ENCODE data around the gene TENM4. TPM values are rescaled to one million over a fixed set of nuclear protein-coding genes. Genes with fewer than 3 reads are reported as not detected.

Gene TENM4
- polyA plus RNA-seq, 1 of the 3 experiments (the other 2 are of a cell fraction): 16.7 TPM

- Histone ChIP-seq H3K9ac (no peak overlapping the region), H3F3A (replicated peaks; ENCODE audit: insufficient read depth) (no peaks in the 10 kb centered on the region), H3K4me1 (ENCODE audit: control insufficient read depth in 1 of 2, insufficient read depth in 2 of 2, low read depth in 1 of 2, low read length in 1 of 2) (peaks cover 0 to 22% of the 10 kb centered on the region in 2 experiments; a peak in 1 of 4 replicates), H2AFZ (ENCODE audit: low read depth) (no peak overlapping the region), H3K36me3 (replicated peaks in 1 of 2; ENCODE audit: control insufficient read depth in 1 of 2, insufficient read depth in 2 of 2, low read length in 1 of 2) (peaks cover 0 to 2% of the 10 kb centered on the region in 2 experiments), H3K9me2 (no peaks in the 10 kb centered on the region), H3K27me3 (ENCODE audit: insufficient read depth) (no peaks in the 10 kb centered on the region), H4K20me1 (ENCODE audit: insufficient read depth) (no peaks in the 10 kb centered on the region), H3K79me2 (ENCODE audit: insufficient read depth) (no peaks in the 10 kb centered on the region), H3K27ac (ENCODE audit: low read depth in 2 of 2, low read length in 1 of 2) (no peak overlapping the region; a peak in 1 of 4 replicates), H3K4me2 (no peak overlapping the region), H3K4me3 (ENCODE audit: low read depth in 2 of 2, low read length in 1 of 2) (no peak overlapping the region), H3K9me3 (no peaks in the 10 kb centered on the region)
- 80% methylated on average over 12 of the region's 13 CpGs for WGBS (ENCODE audit: low lambda C conversion rate)
- ChIA-PET POLR2A (no interaction called here), CTCF (interaction anchor here (0.6 to 3.1 kb wide), 4 partner anchors 64 to 750 kb away, joined by 3 to 8 read pairs (median 6); no protein-coding TSS in a partner anchor)
- TF ChIP-seq CTCF (IDR thresholded peaks at IDR 0.05) (no peak), SIN3A (IDR thresholded peaks at IDR 0.05; ENCODE audit: borderline replicate concordance, low read depth, low read length) (no peak), RAD21 (IDR thresholded peaks at IDR 0.05; ENCODE audit: low read length) (no peak), TCF12 (IDR thresholded peaks at IDR 0.05) (no peak), MEF2A (IDR thresholded peaks at IDR 0.05; ENCODE audit: borderline replicate concordance, low read depth) (no peak), JUND (IDR thresholded peaks at IDR 0.05) (no peak), SMC3 (IDR thresholded peaks at IDR 0.05; ENCODE audit: low read depth, low read length) (no peak), GATA2 (CRISPR knock-in tag; IDR thresholded peaks at IDR 0.05) (no peak), MXI1 (IDR thresholded peaks at IDR 0.05; ENCODE audit: low read depth, low read length) (no peak), ELF1 (IDR thresholded peaks at IDR 0.05) (no peak)
- DNase-seq: no peak
Observed at GRCh38 chr11:78651136-78651775, 789.6 kb downstream of the TENM4 start.

- H3K27me3 ChIP-seq (ENCODE audit: insufficient read depth): no peaks in the 10 kb centered on the region
- no peaks in the 10 kb centered on the region for H3K9me3 ChIP-seq
- ChIA-PET POLR2A (no interaction called here), CTCF (interaction anchor here (0.6 to 6.8 kb wide), 4 partner anchors 67 to 311 kb away, joined by 3 to 103 read pairs (median 42); no protein-coding TSS in a partner anchor)
- no peak overlapping the region for H3K27ac ChIP-seq (ENCODE audit: low read depth in 2 of 2, low read length in 1 of 2)
- H3K4me3 ChIP-seq (ENCODE audit: low read depth in 2 of 2, low read length in 1 of 2): no peak overlapping the region
- H3K36me3 ChIP-seq (replicated peaks in 1 of 2; ENCODE audit: control insufficient read depth in 1 of 2, insufficient read depth in 2 of 2, low read length in 1 of 2): peaks cover 0 to 2% of the 10 kb centered on the region in 2 experiments
- no peaks in the 10 kb centered on the region for H3F3A ChIP-seq (replicated peaks; ENCODE audit: insufficient read depth)
- peak; percentile 10 for DNase-seq
- no peaks in the 10 kb centered on the region for H4K20me1 ChIP-seq (ENCODE audit: insufficient read depth)
- H3K9me2 ChIP-seq: no peaks in the 10 kb centered on the region
- H3K4me2 ChIP-seq: no peak overlapping the region
- WGBS (ENCODE audit: low lambda C conversion rate): 66% methylated on average over 10 of the region's 10 CpGs
- no peaks in the 10 kb centered on the region for H3K79me2 ChIP-seq (ENCODE audit: insufficient read depth)
- no peak overlapping the region for H3K9ac ChIP-seq
- H2AFZ ChIP-seq (ENCODE audit: low read depth): no peak overlapping the region
- H3K4me1 ChIP-seq (ENCODE audit: control insufficient read depth in 1 of 2, insufficient read depth in 2 of 2, low read depth in 1 of 2, low read length in 1 of 2): peaks cover 0 to 25% of the 10 kb centered on the region in 2 experiments; a peak in 1 of 4 replicates
- TF ChIP-seq RCOR1 (IDR thresholded peaks at IDR 0.05; ENCODE audit: low read length) (no peak), POLR2AphosphoS5 (IDR thresholded peaks at IDR 0.05; ENCODE audit: low read depth, low read length) (no peak), TCF12 (IDR thresholded peaks at IDR 0.05) (no peak), RXRA (IDR thresholded peaks at IDR 0.05; ENCODE audit: borderline replicate concordance, low read depth) (no peak), CTCF (IDR thresholded peaks at IDR 0.05) (no peak), NRF1 (IDR thresholded peaks at IDR 0.05; ENCODE audit: low read depth, low read length) (no peak), YY1 (IDR thresholded peaks at IDR 0.05; ENCODE audit: low read depth) (no peak), NFIC (IDR thresholded peaks at IDR 0.05; ENCODE audit: borderline replicate concordance) (no peak), FOXM1 (IDR thresholded peaks at IDR 0.05; ENCODE audit: low read depth) (no peak)
Observed at GRCh38 chr11:78649361-78650215, 791.2 kb downstream of the TENM4 start.

Measured in SK-N-SH (cell line).